H9 (cell line): ENCODE measurements around the gene EMX2. TPM values are rescaled to one million over a fixed set of nuclear protein-coding genes. Genes with fewer than 3 reads are reported as not detected.

Source experiments
- DNase-seq: peaks from one replicate; pipeline ENCODE4 v3.0.0-alpha.2; 2017
- H2AFZ ChIP-seq: one replicate; pipeline ENCODE4 v1.6.1; 2013; ENCODE audit warnings: mild to moderate bottlenecking, low read length, control low read depth, moderate library complexity
- H2AK5ac ChIP-seq: 2 replicates; pipeline ENCODE4 v1.6.1; 2013; ENCODE audit warnings: low read length, control low read depth, mixed read lengths; ENCODE audit not compliant: insufficient read length
- H2BK120ac ChIP-seq: one replicate; pipeline ENCODE4 v1.6.1; 2013; ENCODE audit warnings: low read depth, mild to moderate bottlenecking, low read length, control low read depth, inconsistent platforms; ENCODE audit not compliant: poor library complexity, severe bottlenecking
- H2BK12ac ChIP-seq: 2 replicates; pipeline ENCODE4 v1.6.1; 2013; ENCODE audit warnings: low read length, control low read depth, mixed read lengths, low read depth; ENCODE audit not compliant: insufficient read length
- H2BK15ac ChIP-seq: 2 replicates; pipeline ENCODE4 v1.6.1; 2013; ENCODE audit warnings: low read depth, low read length, control low read depth
- H2BK20ac ChIP-seq: one replicate; pipeline ENCODE4 v1.6.1; 2013; ENCODE audit warnings: low read depth, mild to moderate bottlenecking, low read length, control low read depth, inconsistent platforms; ENCODE audit not compliant: poor library complexity, severe bottlenecking
- H2BK5ac ChIP-seq: 2 replicates; pipeline ENCODE4 v1.6.1; 2013; ENCODE audit warnings: low read length, control low read depth, mixed read lengths; ENCODE audit not compliant: insufficient read length
- H3K14ac ChIP-seq: 2 replicates; pipeline ENCODE4 v1.6.1; 2013; ENCODE audit warnings: low read length, control low read depth; ENCODE audit not compliant: insufficient read depth
- H3K18ac ChIP-seq: 2 replicates; pipeline ENCODE4 v1.6.1; 2013; ENCODE audit warnings: low read depth, mild to moderate bottlenecking, mixed read lengths, low read length, control low read depth; ENCODE audit not compliant: insufficient read length
- H3K23ac ChIP-seq: 2 replicates; pipeline ENCODE4 v1.6.1; 2013; ENCODE audit warnings: low read length, control low read depth, mixed read lengths, low read depth; ENCODE audit not compliant: insufficient read length
- H3K23me2 ChIP-seq: 2 replicates; pipeline ENCODE4 v1.6.1; 2013; ENCODE audit warnings: low read depth, mild to moderate bottlenecking, mixed read lengths, low read length, control low read depth; ENCODE audit not compliant: insufficient read length, poor library complexity, severe bottlenecking
- H3K27ac ChIP-seq: 2 replicates; pipeline ENCODE4 v1.5.1; 2013; ENCODE audit warnings: low read length, control low read depth, mixed read lengths, low read depth; ENCODE audit not compliant: insufficient read length
- H3K27me3 ChIP-seq: 2 replicates; pipeline ENCODE4 v1.6.1; 2013; ENCODE audit warnings: low read length, control low read depth, inconsistent platforms; ENCODE audit not compliant: insufficient read depth
- H3K4ac ChIP-seq: 2 replicates; pipeline ENCODE4 v1.6.1; 2013; ENCODE audit warnings: low read depth, mild to moderate bottlenecking, control low read depth, inconsistent platforms, low read length, moderate library complexity
- H3K4me1 ChIP-seq: 2 replicates; pipeline ENCODE4 v1.6.1; 2013; ENCODE audit warnings: low read length, control low read depth, inconsistent platforms; ENCODE audit not compliant: insufficient read depth
- H3K4me2 ChIP-seq: 2 replicates; pipeline ENCODE4 v1.6.1; 2013; ENCODE audit warnings: low read length, control low read depth, mixed read lengths; ENCODE audit not compliant: insufficient read length, insufficient read depth
- H3K56ac ChIP-seq: 2 replicates; pipeline ENCODE4 v1.6.1; 2013; ENCODE audit warnings: low read depth, mild to moderate bottlenecking, mixed read lengths, low read length, control low read depth; ENCODE audit not compliant: insufficient read length
- H3K79me1 ChIP-seq: 2 replicates; pipeline ENCODE4 v1.6.1; 2013; ENCODE audit warnings: low read depth, mild to moderate bottlenecking, moderate library complexity, low read length, control low read depth, inconsistent platforms; ENCODE audit not compliant: insufficient read depth, poor library complexity, severe bottlenecking
- H3K79me2 ChIP-seq: 2 replicates; pipeline ENCODE4 v1.6.1; 2013; ENCODE audit warnings: low read length, control low read depth, inconsistent platforms; ENCODE audit not compliant: insufficient read depth
- H3K9ac ChIP-seq: 2 replicates; pipeline ENCODE4 v1.6.1; 2013; ENCODE audit warnings: low read length, control low read depth, mixed read lengths; ENCODE audit not compliant: insufficient read length; ENCODE audit errors: extremely low read depth
- H3K9me3 ChIP-seq: one replicate; pipeline ENCODE4 v1.6.1; 2013; ENCODE audit warnings: low read depth, low read length, inconsistent platforms; ENCODE audit not compliant: control insufficient read depth
- H3T11ph ChIP-seq: one replicate; pipeline ENCODE4 v1.6.1; 2013; ENCODE audit warnings: mild to moderate bottlenecking, low read length, control low read depth, inconsistent platforms
- H4K20me1 ChIP-seq: one replicate; pipeline ENCODE4 v1.6.1; 2013; ENCODE audit not compliant: control insufficient read depth, insufficient read length, insufficient read depth
- H4K5ac ChIP-seq: 2 replicates; pipeline ENCODE4 v1.6.1; 2013; ENCODE audit warnings: low read depth, mild to moderate bottlenecking, mixed read lengths, low read length, control low read depth; ENCODE audit not compliant: insufficient read length
- H4K8ac ChIP-seq: replicated peaks from 2 replicates; pipeline ENCODE4 v1.6.1; 2013; ENCODE audit warnings: low read length, control low read depth, mixed read lengths, low read depth; ENCODE audit not compliant: insufficient read length
- H4K91ac ChIP-seq: 2 replicates; pipeline ENCODE4 v1.6.1; 2013; ENCODE audit warnings: low read depth, mild to moderate bottlenecking, moderate library complexity, mixed read lengths, low read length, control low read depth; ENCODE audit not compliant: insufficient read length
- H3K27ac Mint-ChIP-seq, 3 experiments: 2 replicates in 2 of 3; 3 replicates in 1 of 3; pipeline ENCODE4 v1.8.0; 2020 to 2021; ENCODE audit warnings: mixed read lengths in 3 of 3, mild to moderate bottlenecking in 1 of 3, moderate library complexity in 1 of 3
- H3K27me3 Mint-ChIP-seq: 2 replicates; pipeline ENCODE4 v1.8.0; 2021; ENCODE audit warnings: low read depth, mild to moderate bottlenecking, moderate library complexity, mixed read lengths
- H3K36me3 Mint-ChIP-seq, 3 experiments: 2 replicates in 2 of 3; 3 replicates in 1 of 3; pipeline ENCODE4 v1.8.0; 2020 to 2021; ENCODE audit warnings: low read depth in 3 of 3, mixed read lengths in 3 of 3; ENCODE audit not compliant: insufficient read depth in 1 of 3
- H3K4me1 Mint-ChIP-seq, 2 experiments: 2 replicates each; pipeline ENCODE4 v1.8.0; 2020; ENCODE audit warnings: mixed read lengths in 2 of 2
- H3K4me3 Mint-ChIP-seq, 2 experiments: 2 replicates in 1 of 2; 3 replicates in 1 of 2; pipeline ENCODE4 v1.8.0; 2020 to 2021; ENCODE audit warnings: mild to moderate bottlenecking in 2 of 2, mixed read lengths in 2 of 2, moderate library complexity in 1 of 2
- H3K9me3 Mint-ChIP-seq, 2 experiments: 2 replicates in 1 of 2; 3 replicates in 1 of 2; pipeline ENCODE4 v1.8.0; 2020; ENCODE audit warnings: mild to moderate bottlenecking in 2 of 2, mixed read lengths in 2 of 2, moderate library complexity in 1 of 2
- CTCF ChIP-seq: fragments of 200-600 bp; sonication (generic); conservative IDR thresholded peaks from 3 replicates; pipeline ENCODE4 v1.8.0; 2021; ENCODE audit warnings: antibody characterized with exemption, mild to moderate bottlenecking
- WGBS: extraction: QIAGEN DNeasy Blood & Tissue Kit; methylation state at CpG from one replicate; pipeline ENCODE4 v1.1.7; 2013; ENCODE audit warnings: missing lambda C conversion rate, low lambda C conversion rate, mixed read lengths; ENCODE audit not compliant: insufficient read length; ENCODE audit errors: extremely low coverage; 5-methylcytosine and 5-hydroxymethylcytosine counted together
- total RNA-seq: library from RNA; stranded (reverse); gene quantifications from 2 replicates; pipeline ENCODE4 v1.2.1, GENCODE V29; 2021

EMX2 gene
- total RNA-seq, 1 experiment from 2014 or later = not detected

GRCh38 chr10:117547716-117548668 is 5.4 kb downstream of the EMX2 start:
- WGBS = no CpG with 5 or more reads among the region's 32 CpGs
- Histone ChIP-seq H2BK120ac (no peak overlapping the region), H2BK12ac (no peak overlapping the region), H3K18ac (no peak overlapping the region), H2BK5ac (no peak overlapping the region), H3K23ac (no peak overlapping the region), H3K14ac (no peak overlapping the region), H3K27ac (no peak overlapping the region), H3K9me3 (no peaks in the 10 kb centered on the region), H2AFZ (no peak overlapping the region), H2BK20ac (no peak overlapping the region), H3K79me2 (no peaks in the 10 kb centered on the region), H2AK5ac (no peak overlapping the region), H3K27me3 (peaks cover 97% of the 10 kb centered on the region), H3K4me2 (peak overlapping the region; percentile 24), H3K23me2 (no peaks in the 10 kb centered on the region), H4K5ac (no peak overlapping the region), H3T11ph (no peak overlapping the region), H4K91ac (no peak overlapping the region), H3K56ac (no peak overlapping the region), H2BK15ac (no peak overlapping the region), H4K8ac (no peak overlapping the region), H3K79me1 (no peaks in the 10 kb centered on the region), H3K9ac (no peak overlapping the region), H3K4ac (no peak overlapping the region), H4K20me1 (peaks cover 4% of the 10 kb centered on the region), H3K4me1 (no peaks in the 10 kb centered on the region)
- Mint-ChIP-seq H3K9me3 (peaks cover 0 to 19% of the 10 kb centered on the region in 2 experiments; a peak in 3 of 5 replicates), H3K4me1 (peaks cover 37 to 69% of the 10 kb centered on the region in 2 experiments), H3K36me3 (no peaks in the 10 kb centered on the region), H3K27me3 (peaks cover 99% of the 10 kb centered on the region), H3K27ac (peak overlapping the region in 1 of 3 experiments; percentile 10; a peak in 2 of 7 replicates), H3K4me3 (peak overlapping the region in 1 of 2 experiments; percentile 71; a peak in 3 of 5 replicates)
- peak; percentile 68 for DNase-seq
- TF ChIP-seq CTCF = no peak
